ENCODE results near the gene ERCC3. TPM values are rescaled to one million over a fixed set of nuclear protein-coding genes. Genes with fewer than 3 reads are reported as not detected.

ERCC3 gene
- total RNA-seq, 4 donors from 2014 or later, result 25.9 to 293 (median 57.8) TPM

DNA sequence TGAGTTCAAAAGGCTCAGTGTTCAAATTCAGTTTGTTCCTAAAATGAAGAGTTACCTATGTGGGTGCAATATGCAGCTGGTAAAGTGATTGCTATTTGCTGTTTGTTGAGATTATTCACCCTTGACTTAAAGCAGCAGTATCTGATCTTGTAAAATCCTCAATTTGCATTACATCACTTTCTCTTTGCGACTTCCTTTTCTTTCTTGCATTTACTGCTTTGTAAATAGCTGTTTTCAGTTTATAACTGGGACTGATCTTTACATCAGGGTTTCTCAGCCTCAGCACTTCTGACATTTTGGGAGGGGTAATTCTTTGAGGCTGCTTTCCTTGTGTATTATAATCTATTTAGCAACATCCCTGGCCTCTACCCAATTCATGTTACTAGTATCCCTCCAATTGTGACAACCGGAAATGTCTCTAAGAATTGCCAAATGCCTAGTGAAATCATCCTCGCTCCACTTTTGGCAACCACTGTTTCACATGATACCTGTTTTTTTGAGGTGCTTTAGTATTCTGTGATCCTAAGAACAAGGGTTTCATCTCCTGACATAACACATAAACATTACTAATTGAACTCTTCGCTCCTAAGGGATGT is 12.1 kb upstream of the ERCC3 start:
- TF ChIP-seq CTCF (IDR thresholded peaks at IDR 0.05) (no peak), POLR2A (IDR thresholded peaks at IDR 0.05) (no peak)
- H3K4me1 ChIP-seq, result no peaks in the 10 kb centered on the region
- H3K27me3 ChIP-seq, result no peaks in the 10 kb centered on the region
- DNase-seq, result no peak
- no peak overlapping the region for H3K4me3 ChIP-seq
- no peaks in the 10 kb centered on the region for H3K9me3 ChIP-seq
- peaks cover 0 to 56% (median 0%) of the 10 kb centered on the region in 3 donors for H3K36me3 ChIP-seq
- H3K27ac ChIP-seq, result no peak overlapping the region

- DNase-seq, result no peak
- Histone ChIP-seq H3K27me3 (no peaks in the 10 kb centered on the region), H3K4me3 (no peak overlapping the region), H3K36me3 (peaks cover 0 to 27% (median 0%) of the 10 kb centered on the region in 3 donors), H3K9me3 (no peaks in the 10 kb centered on the region), H3K4me1 (no peaks in the 10 kb centered on the region), H3K27ac (no peak overlapping the region)
- TF ChIP-seq CTCF (IDR thresholded peaks at IDR 0.05) (no peak), POLR2A (IDR thresholded peaks at IDR 0.05) (no peak)
These were observed 8.2 kb upstream of the ERCC3 start for GRCh38 chr2:127302168-127302567.

- DNase-seq, result no peak
- Histone ChIP-seq H3K4me3 (peak overlapping the region; percentile 78 to 85 (median 81)), H3K27ac (peak overlapping the region; percentile 62 to 82 (median 74)), H3K9me3 (no peaks in the 10 kb centered on the region), H3K4me1 (peaks cover 0 to 12% (median 0%) of the 10 kb centered on the region in 4 donors), H3K27me3 (no peaks in the 10 kb centered on the region), H3K36me3 (peaks cover 0 to 40% (median 0%) of the 10 kb centered on the region in 3 donors)
- no peak for TF ChIP-seq CTCF (IDR thresholded peaks at IDR 0.05)
These were observed 577 bp downstream of the ERCC3 start for GRCh38 chr2:127293386-127293747.

DNA sequence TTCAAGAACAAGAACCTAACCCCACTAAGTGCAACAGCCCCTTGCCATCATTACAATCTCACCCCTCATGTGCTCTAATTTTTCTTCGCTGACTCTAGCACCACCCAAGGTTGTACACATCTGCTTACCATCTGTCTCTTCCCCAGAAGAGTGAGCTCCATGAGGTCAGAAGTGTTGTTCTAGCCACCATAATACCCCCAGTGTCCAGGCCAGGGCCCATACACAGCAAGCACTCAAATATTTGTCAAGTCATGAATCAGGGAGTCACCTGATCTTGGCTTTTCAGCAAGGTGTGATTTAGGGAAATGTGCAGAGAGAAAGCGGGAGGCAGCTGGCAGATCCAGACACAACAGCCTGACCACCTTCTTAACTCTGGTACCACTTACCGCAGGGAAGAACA is 5.7 kb downstream of the ERCC3 start:
- TF ChIP-seq CTCF (IDR thresholded peaks at IDR 0.05) (no peak), POLR2A (IDR thresholded peaks at IDR 0.05) (no peak)
- Histone ChIP-seq H3K9me3 (no peaks in the 10 kb centered on the region), H3K27ac (no peak overlapping the region), H3K27me3 (no peaks in the 10 kb centered on the region), H3K36me3 (peaks cover 0 to 91% (median 4%) of the 10 kb centered on the region in 3 donors), H3K4me1 (peaks cover 0 to 8% (median 0%) of the 10 kb centered on the region in 4 donors), H3K4me3 (no peak overlapping the region)
- no peak for DNase-seq

DNA sequence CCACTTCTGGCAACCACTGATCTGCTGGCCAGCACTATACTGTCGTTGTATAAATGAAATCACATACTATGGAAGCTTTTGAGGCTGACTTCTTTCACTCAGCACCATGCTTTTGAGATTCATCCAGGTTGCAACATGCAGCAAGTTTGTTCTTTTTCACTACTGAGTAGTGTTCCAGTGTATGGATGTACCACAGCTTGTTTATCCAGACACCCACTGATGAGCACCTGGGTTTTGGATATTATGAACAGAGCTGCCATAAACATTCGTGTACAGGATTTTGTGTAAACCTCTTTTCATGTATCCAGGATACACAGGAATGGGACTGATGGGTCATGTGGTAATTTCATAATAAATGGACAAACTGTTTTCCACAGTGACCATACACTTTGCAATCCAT is 10.7 kb downstream of the ERCC3 start:
- Histone ChIP-seq H3K4me1 (no peaks in the 10 kb centered on the region), H3K9me3 (no peaks in the 10 kb centered on the region), H3K27ac (no peak overlapping the region), H3K36me3 (peaks cover 0 to 95% (median 4%) of the 10 kb centered on the region in 3 donors), H3K4me3 (no peak overlapping the region), H3K27me3 (no peaks in the 10 kb centered on the region)
- no peak for TF ChIP-seq POLR2A (IDR thresholded peaks at IDR 0.05)
- no peak for TF ChIP-seq CTCF (IDR thresholded peaks at IDR 0.05)
- no peak for DNase-seq

DNA sequence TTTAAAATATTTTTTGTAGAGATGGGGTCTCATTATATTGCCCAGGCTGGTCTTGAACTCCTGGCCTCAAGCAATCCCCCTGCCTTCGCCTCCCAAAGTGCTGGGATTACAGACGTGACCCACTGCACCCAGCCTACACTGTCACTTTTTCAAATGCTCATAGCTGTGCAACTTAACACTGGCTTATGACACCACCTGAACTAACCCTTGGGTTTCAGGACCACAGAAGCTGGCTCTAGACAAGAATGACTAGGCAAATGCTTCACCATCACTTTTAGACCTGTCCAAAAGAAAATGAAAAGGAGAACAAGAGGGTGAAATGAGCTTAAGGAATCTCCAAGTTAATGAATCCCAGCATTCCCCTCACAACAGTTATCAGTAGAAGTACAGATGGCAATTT is 13.3 kb downstream of the ERCC3 start:
- TF ChIP-seq POLR2A (IDR thresholded peaks at IDR 0.05) (no peak), CTCF (IDR thresholded peaks at IDR 0.05) (no peak)
- Histone ChIP-seq H3K4me3 (no peak overlapping the region), H3K9me3 (no peaks in the 10 kb centered on the region), H3K36me3 (peaks cover 0 to 93% (median 4%) of the 10 kb centered on the region in 3 donors), H3K27ac (no peak overlapping the region), H3K27me3 (no peaks in the 10 kb centered on the region), H3K4me1 (no peaks in the 10 kb centered on the region)
- no peak for DNase-seq
